ENCODE results near the gene PRKAR2A.
"Not testable (repeated sequence)": the region's sequence is repeated elsewhere in the genome, so short reads cannot be mapped to it uniquely, and the experiment has no call there.

DNA sequence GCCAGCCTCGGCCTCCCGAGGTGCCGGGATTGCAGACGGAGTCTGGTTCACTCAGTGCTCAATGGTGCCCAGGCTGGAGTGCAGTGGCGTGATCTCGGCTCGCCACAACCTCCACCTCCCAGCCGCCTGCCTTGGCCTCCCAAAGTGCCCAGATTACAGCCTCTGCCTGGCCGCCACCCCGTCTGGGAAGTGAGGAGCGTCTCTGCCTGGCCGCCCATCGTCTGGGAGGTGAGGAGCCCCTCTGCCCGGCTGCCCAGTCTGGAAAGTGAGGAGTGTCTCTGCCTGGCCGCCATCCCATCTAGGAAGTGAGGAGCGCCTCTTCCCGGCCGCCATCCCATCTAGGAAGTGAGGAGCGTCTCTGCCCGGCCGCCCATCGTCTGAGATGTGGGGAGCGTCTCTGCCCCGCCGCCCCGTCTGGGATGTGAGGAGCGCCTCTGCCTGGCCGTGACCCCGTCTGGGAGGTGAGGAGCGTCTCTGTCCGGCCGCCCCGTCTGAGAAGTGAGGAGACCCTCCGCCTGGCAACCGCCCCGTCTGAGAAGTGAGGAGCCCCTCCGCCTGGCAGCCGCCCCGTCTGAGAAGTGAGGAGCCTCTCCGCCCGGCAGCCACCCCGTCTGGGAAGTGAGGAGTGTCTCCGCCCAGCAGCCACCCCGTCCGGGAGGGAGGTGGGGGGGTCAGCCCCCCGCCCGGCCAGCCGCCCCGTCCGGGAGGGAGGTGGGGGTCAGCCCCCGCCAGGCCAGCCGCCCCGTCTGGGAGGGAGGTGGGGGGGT, 113.7 kb downstream of the PRKAR2A start:
- TF ChIP-seq, protein P1, sequence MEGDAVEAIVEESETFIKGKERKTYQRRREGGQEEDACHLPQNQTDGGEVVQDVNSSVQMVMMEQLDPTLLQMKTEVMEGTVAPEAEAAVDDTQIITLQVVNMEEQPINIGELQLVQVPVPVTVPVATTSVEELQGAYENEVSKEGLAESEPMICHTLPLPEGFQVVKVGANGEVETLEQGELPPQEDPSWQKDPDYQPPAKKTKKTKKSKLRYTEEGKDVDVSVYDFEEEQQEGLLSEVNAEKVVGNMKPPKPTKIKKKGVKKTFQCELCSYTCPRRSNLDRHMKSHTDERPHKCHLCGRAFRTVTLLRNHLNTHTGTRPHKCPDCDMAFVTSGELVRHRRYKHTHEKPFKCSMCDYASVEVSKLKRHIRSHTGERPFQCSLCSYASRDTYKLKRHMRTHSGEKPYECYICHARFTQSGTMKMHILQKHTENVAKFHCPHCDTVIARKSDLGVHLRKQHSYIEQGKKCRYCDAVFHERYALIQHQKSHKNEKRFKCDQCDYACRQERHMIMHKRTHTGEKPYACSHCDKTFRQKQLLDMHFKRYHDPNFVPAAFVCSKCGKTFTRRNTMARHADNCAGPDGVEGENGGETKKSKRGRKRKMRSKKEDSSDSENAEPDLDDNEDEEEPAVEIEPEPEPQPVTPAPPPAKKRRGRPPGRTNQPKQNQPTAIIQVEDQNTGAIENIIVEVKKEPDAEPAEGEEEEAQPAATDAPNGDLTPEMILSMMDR (conservative IDR thresholded peaks at IDR 0.05; ENCODE audit: low read length): not testable (repeated sequence)
- not testable (repeated sequence) for TF ChIP-seq EZH2phosphoT487 (IDR thresholded peaks at IDR 0.05; ENCODE audit: borderline replicate concordance)
